Fibroblast of the aortic adventitia (primary cell): ENCODE measurements around the gene APOA1. TPM values are rescaled to one million over a fixed set of nuclear protein-coding genes. Genes with fewer than 3 reads are reported as not detected.
A peak's percentile ranks its signal among the peaks of the same experiment; 100 is the strongest.

Experiments used
- DNase-seq: peaks from one replicate; pipeline ENCODE4 v3.0.0-alpha.2; 2010; ENCODE audit warnings: low read depth
- H3K4me3 ChIP-seq: 2 replicates; pipeline ENCODE4 v1.5.1; 2011; ENCODE audit warnings: low read depth, mild to moderate bottlenecking, control low read depth, low read length, moderate library complexity
- total RNA-seq: library from RNA; depleted of rRNA; stranded (reverse); fragments of >200 nt; gene quantifications from 2 replicates; pipeline ENCODE4 v1.2.3, GENCODE V29; 2012; ENCODE audit warnings: low replicate concordance
- TF ChIP-seq, protein P1 (sequence below): IDR thresholded peaks from 2 replicates; pipeline ENCODE4 v1.5.1; 2011; ENCODE audit warnings: mild to moderate bottlenecking, low read length, control low read depth, inconsistent platforms; ENCODE audit not compliant: insufficient read depth

APOA1 gene
- total RNA-seq, 1 donor = 0.72 TPM

- TF ChIP-seq, protein P1, sequence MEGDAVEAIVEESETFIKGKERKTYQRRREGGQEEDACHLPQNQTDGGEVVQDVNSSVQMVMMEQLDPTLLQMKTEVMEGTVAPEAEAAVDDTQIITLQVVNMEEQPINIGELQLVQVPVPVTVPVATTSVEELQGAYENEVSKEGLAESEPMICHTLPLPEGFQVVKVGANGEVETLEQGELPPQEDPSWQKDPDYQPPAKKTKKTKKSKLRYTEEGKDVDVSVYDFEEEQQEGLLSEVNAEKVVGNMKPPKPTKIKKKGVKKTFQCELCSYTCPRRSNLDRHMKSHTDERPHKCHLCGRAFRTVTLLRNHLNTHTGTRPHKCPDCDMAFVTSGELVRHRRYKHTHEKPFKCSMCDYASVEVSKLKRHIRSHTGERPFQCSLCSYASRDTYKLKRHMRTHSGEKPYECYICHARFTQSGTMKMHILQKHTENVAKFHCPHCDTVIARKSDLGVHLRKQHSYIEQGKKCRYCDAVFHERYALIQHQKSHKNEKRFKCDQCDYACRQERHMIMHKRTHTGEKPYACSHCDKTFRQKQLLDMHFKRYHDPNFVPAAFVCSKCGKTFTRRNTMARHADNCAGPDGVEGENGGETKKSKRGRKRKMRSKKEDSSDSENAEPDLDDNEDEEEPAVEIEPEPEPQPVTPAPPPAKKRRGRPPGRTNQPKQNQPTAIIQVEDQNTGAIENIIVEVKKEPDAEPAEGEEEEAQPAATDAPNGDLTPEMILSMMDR = no peak
- H3K4me3 ChIP-seq = no peak overlapping the region
- no peak for DNase-seq
These were observed 5.5 kb upstream of the APOA1 start for GRCh38 chr11:116842909-116843308.

DNA sequence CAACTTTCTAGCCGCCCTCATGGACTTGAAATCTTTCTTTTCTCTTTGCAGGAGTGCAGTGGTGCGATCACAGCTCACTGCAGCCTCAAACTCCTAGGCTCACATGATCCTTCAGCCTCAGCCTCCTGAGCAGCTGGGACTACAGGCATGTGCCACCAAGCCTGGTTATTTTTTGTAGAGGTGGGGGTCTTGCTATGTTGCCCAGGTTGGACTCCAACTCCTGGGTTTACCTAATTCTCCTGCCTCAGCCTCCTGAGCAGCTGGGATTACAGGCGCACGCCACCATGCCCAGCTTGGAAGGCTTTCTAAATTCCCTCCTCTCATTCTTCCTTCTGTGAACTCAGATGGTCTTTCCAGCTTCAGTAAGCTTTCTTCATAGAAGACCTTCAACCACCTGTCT lies 4.7 kb upstream of the APOA1 start:
- TF ChIP-seq, protein P1 = no peak
- no peak overlapping the region for H3K4me3 ChIP-seq
- DNase-seq = no peak

DNA sequence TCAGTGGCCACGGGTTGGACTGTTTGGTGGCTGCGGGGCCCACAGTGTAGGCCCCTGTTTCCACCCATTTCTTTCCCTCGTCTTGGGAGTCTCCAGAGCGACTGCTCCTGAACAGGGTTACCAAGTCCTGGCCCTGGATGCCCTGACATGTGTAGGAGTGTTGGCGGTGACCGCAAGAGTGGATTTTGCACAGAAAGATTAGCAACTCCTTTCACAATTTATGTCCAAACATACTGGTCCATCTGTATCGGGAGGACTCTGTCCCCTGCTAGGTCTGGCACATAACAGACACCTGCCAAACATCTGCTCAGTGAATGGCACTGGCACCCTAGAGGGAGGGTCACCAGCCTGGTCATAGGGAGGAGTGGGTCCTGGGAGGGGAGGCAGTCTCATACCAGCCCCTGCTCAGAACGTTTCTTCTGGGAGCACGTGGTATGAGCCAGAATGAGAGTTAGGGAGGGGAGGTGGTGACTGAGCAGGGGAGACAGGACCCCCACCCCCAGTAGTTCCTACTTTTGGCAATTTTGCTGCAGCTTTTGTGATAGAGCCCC lies 3.4 kb upstream of the APOA1 start:
- TF ChIP-seq, protein P1 = no peak
- H3K4me3 ChIP-seq = no peak overlapping the region
- DNase-seq = no peak

- peak; percentile 21 for DNase-seq
- TF ChIP-seq, protein P1 = peak; percentile 31
- H3K4me3 ChIP-seq = no peak overlapping the region
These were observed 2.9 kb upstream of the APOA1 start for GRCh38 chr11:116840224-116840745.

- no peak for DNase-seq
- TF ChIP-seq, protein P1 = no peak
These were observed 1.1 kb upstream of the APOA1 start for GRCh38 chr11:116838321-116839084.

DNA sequence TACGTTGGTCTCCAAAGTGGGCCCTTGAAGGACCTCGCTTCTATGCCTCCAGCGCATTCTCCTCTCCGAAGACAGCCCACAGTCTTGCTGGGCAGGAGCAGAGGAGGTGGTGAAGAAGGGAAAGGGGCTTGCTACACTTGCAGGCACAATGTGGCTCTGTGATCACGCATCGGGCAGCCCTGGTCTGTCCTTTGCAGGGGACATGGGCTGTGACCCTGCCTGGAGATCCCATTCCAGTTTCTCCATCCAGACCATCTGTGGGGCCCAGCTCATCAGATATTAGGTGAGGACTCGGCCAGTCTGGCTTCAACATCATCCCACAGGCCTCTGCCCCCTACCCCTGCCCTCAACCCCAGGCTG lies 810 bp downstream of the APOA1 start:
- H3K4me3 ChIP-seq = no peak overlapping the region
- DNase-seq = no peak
- TF ChIP-seq, protein P1 = no peak

More at GRCh38 chr11:116838321-116839084, 1.1 kb upstream of the APOA1 start:
- H3K4me3 ChIP-seq = no peak overlapping the region
